HK-2 (cell line): ENCODE measurements around the gene TNF.

Experiments
- DNase-seq: peaks from one replicate; pipeline ENCODE4 v3.0.0-alpha.2; 2018; ENCODE audit not compliant: unreplicated experiment

TNF gene

DNA sequence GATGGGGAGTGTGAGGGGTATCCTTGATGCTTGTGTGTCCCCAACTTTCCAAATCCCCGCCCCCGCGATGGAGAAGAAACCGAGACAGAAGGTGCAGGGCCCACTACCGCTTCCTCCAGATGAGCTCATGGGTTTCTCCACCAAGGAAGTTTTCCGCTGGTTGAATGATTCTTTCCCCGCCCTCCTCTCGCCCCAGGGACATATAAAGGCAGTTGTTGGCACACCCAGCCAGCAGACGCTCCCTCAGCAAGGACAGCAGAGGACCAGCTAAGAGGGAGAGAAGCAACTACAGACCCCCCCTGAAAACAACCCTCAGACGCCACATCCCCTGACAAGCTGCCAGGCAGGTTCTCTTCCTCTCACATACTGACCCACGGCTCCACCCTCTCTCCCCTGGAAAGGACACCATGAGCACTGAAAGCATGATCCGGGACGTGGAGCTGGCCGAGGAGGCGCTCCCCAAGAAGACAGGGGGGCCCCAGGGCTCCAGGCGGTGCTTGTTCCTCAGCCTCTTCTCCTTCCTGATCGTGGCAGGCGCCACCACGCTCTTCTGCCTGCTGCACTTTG is at the start of gene TNF:
TSS of gene TNF (plus strand) at position 231 of the 567 bp plus-strand sequence. CDS start at position 408, 177 bp downstream.
- no peak for DNase-seq

DNA sequence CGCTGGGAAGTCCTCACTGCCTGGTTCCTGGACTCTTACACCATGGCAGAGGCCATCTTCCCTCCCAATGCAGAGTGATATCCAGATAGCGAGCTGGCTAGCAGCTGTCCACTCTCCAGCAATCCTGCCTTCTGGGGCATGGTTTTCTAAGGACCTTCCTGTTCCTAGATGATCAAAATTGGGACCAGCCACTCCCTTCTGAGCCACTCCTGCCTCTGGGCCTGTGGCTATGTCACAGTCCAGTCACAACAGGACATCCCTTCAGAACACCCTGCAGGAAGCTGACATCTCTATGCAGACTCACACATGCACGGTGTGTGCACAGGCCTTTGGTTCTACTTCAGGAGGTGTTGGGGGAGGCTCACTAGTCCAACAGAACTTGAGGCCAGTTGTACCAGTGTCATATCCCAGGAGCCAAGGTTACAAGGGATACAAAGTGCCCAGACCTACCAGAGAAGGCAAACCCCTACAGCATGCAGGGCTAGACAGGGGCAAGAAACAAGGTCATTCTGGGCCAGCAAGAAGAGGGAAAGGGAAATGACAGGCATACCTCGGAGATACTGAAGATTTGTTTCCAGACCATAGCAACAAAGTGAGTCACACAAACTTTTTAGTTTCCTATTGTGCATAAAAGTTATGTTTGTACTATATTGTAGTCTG is 49.3 kb upstream of the TNF start:
- DNase-seq, result no peak

DNA sequence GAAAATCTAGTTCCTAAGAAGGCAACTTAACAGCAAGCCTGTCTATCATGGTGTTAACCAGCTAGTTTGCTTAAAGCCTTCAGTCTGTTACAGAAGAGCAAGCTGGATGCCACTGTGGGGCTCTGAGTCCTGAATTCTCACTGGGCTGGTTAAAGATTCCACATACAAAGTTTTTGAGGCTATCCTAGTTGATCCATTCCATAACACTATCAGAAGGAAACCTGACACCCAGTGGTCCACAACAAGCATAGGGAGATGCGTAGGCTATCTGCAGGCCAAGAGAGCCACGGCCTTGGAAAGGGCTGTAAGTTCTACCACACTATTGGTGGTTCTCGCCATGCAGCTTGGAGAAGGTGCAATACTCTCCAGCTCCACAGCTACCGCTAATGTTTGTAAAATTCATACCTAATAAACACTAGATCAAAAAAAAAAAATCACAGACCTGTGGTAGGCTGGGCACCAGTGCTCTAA is 47.0 kb upstream of the TNF start:
- no peak for DNase-seq

DNA sequence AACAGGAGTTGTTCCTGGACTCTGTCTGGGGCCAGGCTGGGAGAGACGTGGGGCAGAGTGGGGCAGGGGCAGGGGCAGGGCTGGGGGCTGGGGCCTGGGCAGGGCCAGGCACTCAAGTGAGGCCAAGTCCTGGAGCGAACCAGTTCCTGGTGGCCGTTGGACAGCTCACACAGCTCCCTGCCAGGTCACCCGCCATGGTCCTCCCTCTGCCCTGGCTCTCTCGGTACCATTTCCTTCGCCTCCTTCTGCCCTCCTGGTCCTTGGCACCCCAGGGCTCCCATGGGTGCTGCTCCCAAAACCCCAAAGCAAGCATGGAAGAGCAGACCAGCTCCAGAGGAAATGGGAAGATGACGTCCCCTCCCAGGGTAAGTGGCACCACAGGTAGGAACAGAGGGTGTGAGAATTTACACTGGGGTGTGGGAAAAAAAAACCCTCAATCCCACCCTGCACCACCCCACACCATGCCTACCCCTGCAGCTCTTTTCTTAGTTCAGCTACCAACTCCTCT is 46.5 kb upstream of the TNF start, which contains the start of gene MCCD1:
TSS of gene MCCD1 (plus strand) at position 142 of the 508 bp plus-strand sequence. CDS start at position 195, 53 bp downstream.
- DNase-seq, result peak; percentile 29

DNA sequence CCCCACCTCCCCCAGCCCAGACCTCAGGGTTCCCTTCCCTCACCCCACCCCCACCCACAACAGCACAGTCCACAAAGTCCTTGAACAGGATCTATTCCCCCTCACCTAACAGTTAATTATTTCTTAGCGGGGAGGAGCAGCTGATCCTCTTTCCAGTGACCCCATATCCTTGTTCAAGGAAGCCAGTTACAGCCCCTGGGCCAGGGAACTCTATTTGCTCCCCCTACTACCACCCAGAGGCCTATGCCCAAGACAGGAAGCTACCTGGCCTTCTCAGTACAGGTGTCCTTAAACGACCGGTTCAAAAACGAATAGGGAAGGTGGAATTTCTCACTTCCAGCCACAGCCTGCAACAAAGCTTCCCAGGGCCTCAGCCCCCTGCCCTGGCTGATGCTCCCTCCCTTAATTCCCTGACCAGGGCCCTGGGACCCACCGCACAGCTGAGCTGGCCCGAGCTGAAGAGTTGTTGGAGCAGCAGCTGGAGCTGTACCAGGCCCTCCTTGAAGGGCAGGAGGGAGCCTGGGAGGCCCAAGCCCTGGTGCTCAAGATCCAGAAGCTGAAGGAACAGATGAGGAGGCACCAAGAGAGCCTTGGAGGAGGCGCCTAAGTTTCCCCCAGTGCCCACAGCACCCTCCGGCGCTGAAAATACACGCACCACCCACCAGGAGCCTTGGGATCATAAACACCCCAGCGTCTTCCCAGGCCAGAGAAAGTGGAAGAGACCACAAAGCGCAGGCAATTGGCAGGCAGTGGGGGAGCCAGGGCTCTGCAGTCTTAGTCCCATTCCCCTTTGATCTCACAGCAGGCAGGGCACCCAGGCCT is 45.8 kb upstream of the TNF start:
- peak; percentile 33 for DNase-seq

DNA sequence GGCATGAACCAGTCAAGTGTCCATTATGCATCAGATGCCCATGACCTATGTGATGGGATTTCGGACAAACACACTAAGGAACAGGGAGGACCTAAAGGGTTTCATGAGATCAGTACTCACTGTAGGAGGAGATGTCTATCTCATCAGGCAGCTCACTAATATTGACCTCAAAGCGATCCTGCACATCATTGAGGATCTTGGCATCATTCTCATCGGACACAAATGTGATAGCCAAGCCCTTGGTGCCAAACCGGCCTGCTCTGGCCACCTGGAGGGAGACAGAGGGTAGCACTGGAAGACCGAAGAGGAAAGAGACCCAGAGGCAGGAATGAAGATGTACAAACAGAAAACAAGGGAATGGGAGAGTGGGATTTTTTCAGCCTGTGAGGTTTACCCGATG is 44.7 kb upstream of the TNF start:
- no peak for DNase-seq

DNA sequence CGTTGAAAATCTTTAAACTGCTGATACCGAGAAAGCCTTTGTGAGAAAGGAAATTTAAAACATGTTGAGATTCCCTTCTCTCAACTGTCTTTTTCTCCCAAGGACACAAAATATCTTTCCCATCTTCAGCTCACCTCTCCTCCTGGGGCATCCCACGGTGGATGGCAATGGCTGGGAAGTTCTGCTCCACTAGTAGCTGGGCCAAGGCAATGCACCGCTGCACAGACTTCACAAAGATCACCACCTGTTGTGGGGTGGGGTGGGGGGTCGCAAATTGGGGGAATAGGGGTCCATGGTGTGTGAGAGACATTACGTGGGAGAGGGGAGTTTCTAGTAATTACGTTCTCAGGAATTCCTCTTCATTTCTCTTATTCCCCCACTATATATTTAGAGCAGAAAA is 44.2 kb upstream of the TNF start:
- no peak for DNase-seq

DNA sequence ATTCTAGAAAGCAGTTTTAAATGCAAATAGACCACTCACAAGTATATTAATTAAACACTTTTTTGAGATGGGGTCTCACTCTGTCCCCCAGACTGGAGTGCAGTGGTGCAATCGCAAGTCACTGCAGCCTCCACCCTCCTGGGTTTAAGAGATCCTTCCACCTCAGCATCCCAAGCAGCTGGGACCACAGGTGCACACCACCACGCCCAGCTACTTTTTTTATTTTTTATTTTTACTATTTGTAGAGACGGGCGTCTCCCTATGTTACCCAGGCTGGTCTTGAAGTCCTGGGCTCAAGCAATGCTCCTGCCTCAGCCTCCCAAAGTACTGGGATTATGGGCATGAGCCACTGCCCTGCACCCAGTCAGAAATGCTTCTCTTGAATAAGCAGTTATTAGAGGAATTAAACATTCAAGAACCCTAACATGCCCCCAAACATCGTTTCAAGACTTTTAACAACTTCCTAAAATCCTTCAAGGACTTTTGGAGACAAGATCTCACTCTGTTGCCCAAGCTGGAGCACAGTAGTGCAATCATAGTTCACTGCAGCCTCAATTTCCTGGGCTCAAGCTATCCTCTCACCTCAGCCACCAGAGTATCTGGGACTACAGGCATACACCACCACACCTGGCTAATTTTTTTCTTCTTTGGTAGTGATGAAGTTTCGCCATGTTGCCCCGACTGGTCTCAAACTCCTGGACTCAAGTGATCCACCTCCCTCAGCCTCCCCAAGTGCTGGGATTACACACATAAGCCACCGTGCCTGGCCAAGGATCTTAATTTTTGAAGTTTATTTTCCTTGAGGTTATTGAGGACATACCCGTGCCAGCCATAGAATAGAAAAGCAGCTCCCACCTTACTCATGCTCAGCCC is 43.4 kb upstream of the TNF start:
- DNase-seq, result no peak

DNA sequence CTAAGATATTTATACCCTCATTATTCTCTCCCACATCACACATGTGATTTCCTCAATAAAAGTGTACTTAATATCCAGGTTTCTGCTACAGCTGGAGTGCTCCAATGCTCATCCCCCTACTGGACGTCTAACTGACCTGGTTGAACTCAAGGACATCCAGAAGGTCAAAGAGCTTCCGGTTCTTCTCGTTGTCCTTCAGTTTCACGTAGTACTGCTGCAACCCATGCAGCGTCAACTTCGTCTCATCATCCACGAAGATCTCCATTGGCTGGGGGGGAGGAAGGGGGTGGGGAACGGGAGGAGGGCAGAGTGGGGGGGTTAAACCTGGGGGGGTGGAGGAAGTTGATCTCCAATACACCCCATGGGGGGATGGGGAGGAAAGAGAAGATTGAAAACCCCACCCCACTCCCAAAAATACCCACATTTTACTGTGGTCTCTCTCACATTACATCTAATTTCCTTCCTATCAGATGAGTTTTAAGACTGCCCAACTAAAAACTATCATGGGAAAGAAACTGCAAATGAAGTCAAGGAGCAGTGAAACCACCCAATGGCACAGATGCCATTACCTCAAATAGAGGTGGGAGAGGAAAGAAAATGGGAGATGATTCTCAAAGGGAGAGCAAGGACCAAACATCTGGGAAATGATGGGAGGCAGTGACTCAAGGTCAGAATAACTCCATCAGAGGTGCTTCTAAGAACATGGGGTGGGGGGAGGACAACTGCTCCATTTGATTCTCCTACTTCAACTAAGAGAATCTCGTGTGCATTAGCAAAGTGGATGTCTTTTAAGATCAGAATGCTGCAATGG is 42.5 kb upstream of the TNF start:
- no peak for DNase-seq

DNA sequence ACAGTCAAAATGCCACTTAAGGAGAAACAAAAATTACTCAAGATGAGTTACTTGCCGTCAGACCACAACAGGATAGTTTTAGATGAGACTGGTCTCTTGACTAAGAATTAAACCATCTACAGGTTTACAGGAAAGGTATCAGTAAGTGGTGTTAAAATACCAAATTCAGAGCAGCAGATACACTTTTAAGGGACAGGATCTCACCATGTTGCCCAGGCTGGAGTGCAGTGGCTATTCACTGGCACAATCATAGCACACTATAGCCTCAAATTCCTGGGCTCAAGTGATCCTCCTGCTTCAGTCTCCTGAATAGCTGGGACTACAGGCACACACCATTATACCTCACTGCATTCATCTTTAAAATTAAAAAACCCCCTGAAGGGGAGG is 41.9 kb upstream of the TNF start:
- no peak for DNase-seq

DNA sequence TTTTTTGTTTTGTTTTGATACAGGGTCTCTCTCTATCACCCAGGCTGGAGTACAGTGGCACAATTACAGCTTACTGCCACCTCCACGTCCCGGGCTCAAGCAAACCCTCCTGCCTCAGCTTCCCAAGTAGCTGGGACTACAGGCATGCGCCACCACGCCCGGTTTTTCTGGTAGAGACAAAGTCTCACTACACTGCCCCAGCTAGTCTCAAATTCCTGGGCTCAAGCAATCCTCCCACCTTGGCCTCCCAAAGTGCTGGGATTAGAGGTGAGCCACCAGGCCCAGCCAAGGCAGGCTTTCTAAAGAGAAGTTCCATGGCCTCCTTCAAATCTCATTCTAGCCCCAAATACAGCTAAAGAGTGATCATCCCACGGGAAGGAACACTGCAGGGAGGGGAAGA is 41.4 kb upstream of the TNF start:
- no peak for DNase-seq

DNA sequence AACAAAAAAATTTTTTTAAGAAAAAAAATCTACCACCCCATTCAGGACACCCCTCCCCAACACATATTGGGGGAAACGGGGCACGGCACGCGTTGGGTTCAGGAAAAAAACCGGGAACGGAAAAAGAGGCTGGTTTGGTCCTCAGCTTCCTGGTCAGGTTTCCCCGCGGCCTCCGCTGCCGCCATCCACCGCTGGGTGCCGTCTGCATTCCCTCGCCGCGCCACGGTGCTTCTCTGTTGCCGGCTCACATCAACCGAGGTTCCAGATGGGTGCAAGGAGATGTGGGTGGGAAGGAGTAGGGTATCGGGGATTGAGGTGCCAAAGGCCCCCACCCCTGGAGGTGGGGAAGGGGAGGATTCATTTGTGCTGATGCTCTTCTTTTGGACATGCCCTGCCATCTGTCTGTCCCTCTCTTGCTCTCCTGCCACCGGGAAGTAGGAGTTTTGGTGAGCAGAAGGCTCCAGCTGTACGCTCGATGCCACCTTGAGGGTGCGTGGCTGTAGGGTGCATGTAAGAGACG is 40.8 kb upstream of the TNF start:
- no peak for DNase-seq

DNA sequence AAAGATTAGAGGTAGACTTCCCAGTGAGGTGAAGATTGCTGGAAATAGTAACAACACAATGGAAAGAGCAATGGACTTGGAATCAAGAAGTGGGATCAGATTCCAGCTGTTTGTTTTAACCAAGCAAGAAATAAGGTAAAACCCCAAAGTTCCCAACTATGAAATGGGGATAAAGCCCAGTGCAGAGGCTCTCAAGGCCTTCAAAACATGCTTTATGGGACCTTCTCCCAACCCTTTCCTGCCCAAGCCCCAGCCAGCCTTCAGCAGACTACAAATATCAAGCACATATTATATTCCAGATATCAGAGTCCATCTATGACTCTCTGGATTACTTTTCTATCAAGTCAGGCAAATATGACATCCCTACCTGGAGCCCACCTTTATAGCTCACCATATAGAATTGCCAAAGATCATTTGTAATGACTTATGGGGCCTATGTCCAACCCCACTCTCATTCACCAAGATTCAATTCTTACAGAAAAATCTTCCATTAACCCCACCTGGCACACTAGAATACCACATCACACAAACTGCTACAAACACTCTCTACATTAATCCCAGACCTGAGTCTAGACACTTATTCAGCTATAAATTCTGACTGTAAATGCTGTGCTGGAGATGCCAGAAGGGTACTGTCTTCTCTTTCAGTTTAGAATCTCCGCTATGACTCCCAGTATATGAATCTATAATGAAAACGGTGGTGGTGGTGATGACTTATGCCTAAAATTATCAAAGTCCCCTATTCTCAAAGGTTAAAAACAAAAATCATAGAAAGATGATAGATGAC is 39.6 kb upstream of the TNF start:
- no peak for DNase-seq

DNA sequence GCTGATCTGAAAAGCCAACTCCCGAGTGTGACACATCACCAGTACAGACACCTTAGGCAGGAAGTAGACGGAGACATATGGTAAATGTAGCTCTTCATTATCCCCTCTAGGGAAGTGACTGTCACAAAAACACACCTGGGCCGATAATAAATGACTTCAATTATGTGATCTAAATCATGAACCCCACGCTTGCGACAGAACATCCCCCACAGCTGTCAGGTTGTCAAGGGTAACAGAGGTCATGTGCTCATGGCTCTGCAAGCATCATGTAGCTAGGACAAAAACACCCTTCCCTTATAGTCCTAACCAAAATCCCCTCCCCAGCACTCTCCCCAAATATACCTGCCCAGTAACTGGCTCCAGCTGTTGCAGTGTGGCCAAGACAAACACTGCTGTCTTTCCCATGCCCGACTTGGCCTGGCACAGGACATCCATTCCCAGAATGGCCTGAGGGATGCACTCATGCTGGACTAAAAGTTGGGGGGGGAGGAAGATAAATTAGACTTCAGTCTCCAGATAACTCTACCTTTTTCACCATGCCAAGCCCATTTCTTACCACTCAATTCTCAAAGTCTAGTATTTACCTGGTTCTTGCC is 36.5 kb upstream of the TNF start:
- no peak for DNase-seq

DNA sequence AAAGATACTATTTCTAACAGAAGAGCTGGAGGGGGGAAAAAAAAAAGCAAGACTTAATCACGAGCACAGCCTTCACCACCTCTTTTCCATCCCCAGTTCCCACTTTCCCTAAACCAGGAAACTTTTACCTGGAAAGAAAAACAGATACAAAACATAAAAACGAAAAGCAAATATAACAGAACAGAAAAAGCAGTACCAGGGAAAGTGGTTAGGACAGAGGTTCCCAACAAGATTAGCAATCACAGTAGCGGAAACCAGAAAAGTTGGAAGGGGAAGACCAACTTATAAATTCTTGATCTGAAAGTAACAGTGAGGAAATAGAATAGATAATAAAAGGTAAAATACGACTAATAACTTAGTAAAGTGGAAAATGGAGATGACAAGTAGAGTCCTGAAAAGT is 34.7 kb upstream of the TNF start:
- no peak for DNase-seq

DNA sequence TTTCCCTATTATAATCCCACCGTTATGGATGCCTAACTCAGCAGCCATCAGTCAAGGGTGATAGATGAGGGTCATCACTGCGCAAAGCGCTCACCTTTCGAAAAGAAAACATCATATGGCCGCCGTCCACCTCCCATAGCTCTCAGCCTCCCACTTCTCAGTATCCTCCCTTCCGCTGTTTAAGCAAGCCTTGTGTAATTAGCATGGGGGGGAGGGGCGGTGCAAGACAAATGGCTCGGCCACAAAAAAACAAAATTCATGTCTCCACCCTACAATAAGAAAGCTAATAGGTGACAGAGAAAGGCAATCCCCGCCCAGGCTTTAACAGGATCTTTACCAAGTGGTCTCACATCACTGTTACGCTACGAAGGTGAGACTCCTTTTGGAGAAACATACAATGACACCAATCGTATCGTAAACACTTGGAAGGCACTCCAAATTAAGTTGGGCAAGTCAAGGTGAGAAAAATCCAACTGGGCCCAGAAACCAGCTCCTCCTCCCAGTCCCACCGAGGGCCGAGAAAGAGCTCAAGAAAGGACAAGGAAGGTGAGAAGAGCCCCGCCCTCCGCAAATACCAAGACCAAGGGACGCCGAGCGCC is 34.2 kb upstream of the TNF start:
- DNase-seq, result peak; percentile 33

DNA sequence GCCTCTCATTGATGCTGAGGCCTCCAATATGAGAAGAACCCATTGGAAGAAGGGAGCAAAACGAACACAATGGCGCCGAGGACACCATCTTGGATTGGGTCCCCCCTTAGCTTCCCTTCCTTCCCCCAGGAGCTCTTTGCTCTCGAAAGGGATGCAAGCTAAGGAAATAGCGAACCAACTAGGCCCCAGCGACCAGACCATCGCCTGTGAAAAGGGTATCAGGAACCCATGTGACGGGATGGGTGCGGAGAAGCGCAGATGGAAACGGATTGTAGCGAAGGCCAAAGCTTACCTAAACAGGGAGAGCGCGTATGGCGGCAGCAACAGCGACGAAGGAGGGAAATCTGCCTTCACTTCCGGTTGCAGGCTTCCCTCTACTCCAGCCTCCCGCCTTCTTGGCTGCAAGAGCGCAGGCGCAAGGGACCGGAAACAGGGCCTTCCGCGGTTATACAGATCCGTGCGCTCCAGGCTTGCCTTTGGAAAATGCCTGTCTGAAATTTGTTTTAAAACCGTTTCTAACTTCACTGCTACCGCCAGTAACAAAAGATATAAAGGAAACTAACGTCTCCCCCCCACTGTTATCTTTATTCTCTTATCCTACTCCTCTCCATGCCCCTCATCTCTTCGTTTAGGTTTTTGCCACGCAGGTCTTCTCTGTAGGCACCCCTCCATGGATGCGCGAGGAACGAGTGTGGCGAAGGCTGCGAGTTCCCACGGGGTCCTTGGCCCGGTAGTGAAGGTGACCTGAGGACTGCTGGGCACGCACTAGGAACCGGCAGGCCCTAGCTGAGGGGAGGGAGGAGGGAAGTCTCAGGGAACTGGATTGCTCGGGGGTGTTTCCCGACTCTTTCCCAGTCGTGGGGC is 33.5 kb upstream of the TNF start, which contains the start of gene DDX39B:
TSS of gene DDX39B (minus strand) at position 346 of the 864 bp plus-strand sequence. CDS start 1,471 bp downstream, outside the sequence.
- peak; percentile 91 for DNase-seq

DNA sequence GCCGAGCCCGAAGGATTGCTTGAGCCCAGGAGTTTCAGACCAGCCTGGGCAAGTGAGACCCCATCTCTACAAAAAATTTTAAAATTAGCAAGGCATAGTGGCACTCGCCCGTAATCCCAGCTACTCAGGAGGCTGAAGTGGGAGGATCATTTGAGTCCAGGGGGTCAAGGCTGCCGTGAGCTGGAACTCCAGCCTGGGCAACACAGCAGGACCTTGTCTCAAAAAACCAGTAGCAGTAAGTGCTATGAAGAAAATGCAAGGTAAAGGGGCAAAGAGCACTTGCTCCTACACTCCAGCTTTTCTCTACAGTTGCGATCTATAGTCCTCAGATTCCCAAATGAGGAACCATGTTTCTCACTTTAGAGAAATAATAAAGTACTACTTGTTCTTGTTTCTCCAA is 31.7 kb upstream of the TNF start:
- DNase-seq, result no peak
